ENCODE measurements around the gene BLTP3B.

BLTP3B gene

GRCh38 chr12:100157427-100157821 lies 14.8 kb upstream of the BLTP3B start:
- no peak for DNase-seq
- no peak for TF ChIP-seq CTCF (IDR thresholded peaks at IDR 0.05; ENCODE audit: low read depth, low read length)
- Histone ChIP-seq H3K9me3 (ENCODE audit: severe bottlenecking) (no peaks in the 10 kb centered on the region), H3K27ac (no peak overlapping the region), H3K36me3 (no peaks in the 10 kb centered on the region), H3K27me3 (ENCODE audit: insufficient read depth, low read depth, severe bottlenecking) (no peaks in the 10 kb centered on the region), H3K4me3 (ENCODE audit: low read depth, low read length) (no peak overlapping the region)

- Histone ChIP-seq H3K4me3 (ENCODE audit: low read depth, low read length) (no peak overlapping the region), H3K36me3 (no peaks in the 10 kb centered on the region), H3K9me3 (ENCODE audit: severe bottlenecking) (no peaks in the 10 kb centered on the region), H3K27ac (no peak overlapping the region), H3K27me3 (ENCODE audit: insufficient read depth, low read depth, severe bottlenecking) (no peaks in the 10 kb centered on the region)
- no peak for DNase-seq
- no peak for TF ChIP-seq CTCF (IDR thresholded peaks at IDR 0.05; ENCODE audit: low read depth, low read length)
Measured at GRCh38 chr12:100156731-100157426, 14.2 kb upstream of the BLTP3B start.

GRCh38 chr12:100154474-100155247 lies 12.0 kb upstream of the BLTP3B start:
- no peak overlapping the region for H3K27ac ChIP-seq
- H3K36me3 ChIP-seq: no peaks in the 10 kb centered on the region
- H3K9me3 ChIP-seq (ENCODE audit: severe bottlenecking): no peaks in the 10 kb centered on the region
- H3K27me3 ChIP-seq (ENCODE audit: insufficient read depth, low read depth, severe bottlenecking): no peaks in the 10 kb centered on the region
- peak; percentile 86 for DNase-seq
- peak; percentile 83 for TF ChIP-seq CTCF (IDR thresholded peaks at IDR 0.05; ENCODE audit: low read depth, low read length)
- H3K4me3 ChIP-seq (ENCODE audit: low read depth, low read length): no peak overlapping the region

- Histone ChIP-seq H3K27ac (no peak overlapping the region), H3K36me3 (no peaks in the 10 kb centered on the region), H3K27me3 (ENCODE audit: insufficient read depth, low read depth, severe bottlenecking) (no peaks in the 10 kb centered on the region), H3K4me3 (ENCODE audit: low read depth, low read length) (no peak overlapping the region), H3K9me3 (ENCODE audit: severe bottlenecking) (no peaks in the 10 kb centered on the region)
- no peak for DNase-seq
- TF ChIP-seq CTCF (IDR thresholded peaks at IDR 0.05; ENCODE audit: low read depth, low read length): no peak
Measured at GRCh38 chr12:100153131-100153530, 10.5 kb upstream of the BLTP3B start.

- no peak for DNase-seq
- no peak for TF ChIP-seq CTCF (IDR thresholded peaks at IDR 0.05; ENCODE audit: low read depth, low read length)
- Histone ChIP-seq H3K9me3 (ENCODE audit: severe bottlenecking) (no peaks in the 10 kb centered on the region), H3K27me3 (ENCODE audit: insufficient read depth, low read depth, severe bottlenecking) (no peaks in the 10 kb centered on the region), H3K27ac (no peak overlapping the region), H3K4me3 (ENCODE audit: low read depth, low read length) (no peak overlapping the region), H3K36me3 (no peaks in the 10 kb centered on the region)
Measured at GRCh38 chr12:100151769-100152168, 9.1 kb upstream of the BLTP3B start.
